A172 (cell line): ENCODE data around the gene SIAH1. TPM values are rescaled to one million over a fixed set of nuclear protein-coding genes. Genes with fewer than 3 reads are reported as not detected.
"Not testable (repeated sequence)": the region's sequence is repeated elsewhere in the genome, so short reads cannot be mapped to it uniquely, and the experiment has no call there.

Experiments used
- DNase-seq: peaks from one replicate; pipeline ENCODE4 v3.0.0-alpha.2; 2015; ENCODE audit warnings: low spot score
- total RNA-seq: library from RNA; depleted of rRNA; stranded (reverse); fragments of >200 nt; shearing (Covaris generic); gene quantifications from 2 replicates; pipeline ENCODE4 v1.2.3, GENCODE V29; 2014; rRNA removed

SIAH1 gene
- total RNA-seq, 1 experiment from 2014 or later: 32.7 TPM

GRCh38 chr16:48332978-48333377, 52.2 kb downstream of the SIAH1 start:
- no peak for DNase-seq

- no peak for DNase-seq
Measured at GRCh38 chr16:48330841-48331192, 54.4 kb downstream of the SIAH1 start.

- DNase-seq: no peak
Measured at GRCh38 chr16:48330189-48330840, 54.9 kb downstream of the SIAH1 start.

- DNase-seq: no peak
Measured at GRCh38 chr16:48329138-48329537, 56.1 kb downstream of the SIAH1 start.

GRCh38 chr16:48326915-48327314, 58.3 kb downstream of the SIAH1 start:
- no peak for DNase-seq

GRCh38 chr16:48323783-48324775, 61.1 kb downstream of the SIAH1 start:
- no peak for DNase-seq

- DNase-seq: no peak
Measured at GRCh38 chr16:48321317-48322036, 63.7 kb downstream of the SIAH1 start.

GRCh38 chr16:48318630-48319029, 66.6 kb downstream of the SIAH1 start:
- no peak for DNase-seq

- DNase-seq: peak; percentile 80
Measured at GRCh38 chr16:48317614-48318315, 67.4 kb downstream of the SIAH1 start.

GRCh38 chr16:48317026-48317425, 68.2 kb downstream of the SIAH1 start:
- no peak for DNase-seq

GRCh38 chr16:48313905-48314304, 71.3 kb downstream of the SIAH1 start:
- DNase-seq: not testable (repeated sequence)

GRCh38 chr16:48310908-48311641, 74.1 kb downstream of the SIAH1 start:
- DNase-seq: no peak

Other genes starting within 250 kb of the SIAH1 start
- not detected in 2 replicates for gene ABCC12, start 229.4 kb downstream of the SIAH1 start, total RNA-seq
- gene LONP2, start 141.1 kb downstream of the SIAH1 start, total RNA-seq: 52.7 and 58.0 TPM in 2 replicates
- gene ABCC11, start 137.9 kb downstream of the SIAH1 start, total RNA-seq: not detected in 2 replicates
- 34.8 and 41.4 TPM in 2 replicates for gene N4BP1, start 224.8 kb upstream of the SIAH1 start, total RNA-seq